C4-2B (cell line): ENCODE measurements around the gene ANKLE2.

Experiments
- ZFX ChIP-seq: fragments of 450-650 bp; IDR thresholded peaks from 2 replicates; pipeline ENCODE4 v1.6.1; 2017
- TF ChIP-seq, protein P1 (sequence below): fragments of 450-650 bp; conservative IDR thresholded peaks from 2 replicates; pipeline ENCODE4 v1.5.1; 2017; ENCODE audit warnings: mild to moderate bottlenecking

DNA sequence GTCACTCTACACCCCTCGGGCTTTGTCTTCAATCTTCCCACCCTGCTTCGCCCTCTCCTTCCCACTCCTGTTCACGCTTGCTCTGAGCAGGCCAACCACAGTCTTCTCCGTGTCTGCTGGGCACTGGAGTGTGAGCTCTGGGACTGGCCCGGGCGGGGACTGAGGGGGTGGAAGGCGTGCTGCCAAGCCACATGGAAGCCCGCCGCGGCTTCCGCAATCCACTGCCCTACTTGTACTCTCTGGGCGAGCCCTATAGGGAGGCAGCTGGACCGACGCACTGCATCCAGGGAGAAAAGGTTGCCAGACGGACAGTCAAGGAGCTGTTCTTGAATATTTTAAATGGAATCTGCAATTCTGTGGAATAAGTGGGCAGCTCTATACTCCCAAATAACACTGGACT, 42.3 kb upstream of the ANKLE2 start:
- TF ChIP-seq, protein P1, sequence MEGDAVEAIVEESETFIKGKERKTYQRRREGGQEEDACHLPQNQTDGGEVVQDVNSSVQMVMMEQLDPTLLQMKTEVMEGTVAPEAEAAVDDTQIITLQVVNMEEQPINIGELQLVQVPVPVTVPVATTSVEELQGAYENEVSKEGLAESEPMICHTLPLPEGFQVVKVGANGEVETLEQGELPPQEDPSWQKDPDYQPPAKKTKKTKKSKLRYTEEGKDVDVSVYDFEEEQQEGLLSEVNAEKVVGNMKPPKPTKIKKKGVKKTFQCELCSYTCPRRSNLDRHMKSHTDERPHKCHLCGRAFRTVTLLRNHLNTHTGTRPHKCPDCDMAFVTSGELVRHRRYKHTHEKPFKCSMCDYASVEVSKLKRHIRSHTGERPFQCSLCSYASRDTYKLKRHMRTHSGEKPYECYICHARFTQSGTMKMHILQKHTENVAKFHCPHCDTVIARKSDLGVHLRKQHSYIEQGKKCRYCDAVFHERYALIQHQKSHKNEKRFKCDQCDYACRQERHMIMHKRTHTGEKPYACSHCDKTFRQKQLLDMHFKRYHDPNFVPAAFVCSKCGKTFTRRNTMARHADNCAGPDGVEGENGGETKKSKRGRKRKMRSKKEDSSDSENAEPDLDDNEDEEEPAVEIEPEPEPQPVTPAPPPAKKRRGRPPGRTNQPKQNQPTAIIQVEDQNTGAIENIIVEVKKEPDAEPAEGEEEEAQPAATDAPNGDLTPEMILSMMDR, result no peak
- TF ChIP-seq ZFX, result no peak
